Measurements from ENCODE around the gene LNX1.

LNX1 gene

GRCh38 chr4:53571936-53572599, 19.2 kb downstream of the LNX1 start:
- no peak for DNase-seq

GRCh38 chr4:53563824-53564223, 27.5 kb downstream of the LNX1 start:
- DNase-seq = peak; percentile 2

GRCh38 chr4:53562409-53562808, 28.9 kb downstream of the LNX1 start:
- no peak for DNase-seq

GRCh38 chr4:53559021-53559620, 32.2 kb downstream of the LNX1 start:
- DNase-seq = no peak

- no peak for DNase-seq
Observed at GRCh38 chr4:53558065-53558801, 33.1 kb downstream of the LNX1 start.

- no peak for DNase-seq
Observed at GRCh38 chr4:53557669-53558064, 33.6 kb downstream of the LNX1 start.

GRCh38 chr4:53556651-53557050, 34.6 kb downstream of the LNX1 start:
- no peak for DNase-seq

GRCh38 chr4:53553486-53554210, 37.6 kb downstream of the LNX1 start:
- no peak for DNase-seq

GRCh38 chr4:53552711-53553110, 38.6 kb downstream of the LNX1 start:
- DNase-seq = no peak

- no peak for DNase-seq
Observed at GRCh38 chr4:53551958-53552357, 39.3 kb downstream of the LNX1 start.

GRCh38 chr4:53551281-53551864, 39.9 kb downstream of the LNX1 start:
- no peak for DNase-seq

- no peak for DNase-seq
Observed at GRCh38 chr4:53548662-53549061, 42.6 kb downstream of the LNX1 start.

- no peak for DNase-seq
Observed at GRCh38 chr4:53547983-53548382, 43.3 kb downstream of the LNX1 start.

- no peak for DNase-seq
Observed at GRCh38 chr4:53545942-53546581, 45.2 kb downstream of the LNX1 start.

GRCh38 chr4:53545273-53545672, 46.0 kb downstream of the LNX1 start:
- DNase-seq = no peak

- no peak for DNase-seq
Observed at GRCh38 chr4:53543561-53543960, 47.7 kb downstream of the LNX1 start.

GRCh38 chr4:53541577-53542206, 49.6 kb downstream of the LNX1 start:
- no peak for DNase-seq

GRCh38 chr4:53538756-53539155, 52.5 kb downstream of the LNX1 start:
- no peak for DNase-seq

- no peak for DNase-seq
Observed at GRCh38 chr4:53537606-53538005, 53.7 kb downstream of the LNX1 start.

GRCh38 chr4:53536328-53536727, 55.0 kb downstream of the LNX1 start:
- no peak for DNase-seq

- no peak for DNase-seq
Observed at GRCh38 chr4:53535567-53535966, 55.7 kb downstream of the LNX1 start.

- no peak for DNase-seq
Observed at GRCh38 chr4:53534684-53535083, 56.6 kb downstream of the LNX1 start.
